Measurements from ENCODE around the gene GFI1B. TPM values are rescaled to one million over a fixed set of nuclear protein-coding genes. Genes with fewer than 3 reads are reported as not detected.
"Not testable (repeated sequence)": the region's sequence is repeated elsewhere in the genome, so short reads cannot be mapped to it uniquely, and the experiment has no call there.

GFI1B gene
- total RNA-seq, 1 experiment from 2014 or later: not detected

- DNase-seq (ENCODE audit: low read depth): no peak
- in situ Hi-C loops (cut with HindIII; ENCODE audit: low pct_unique_long_range_greater_than_20kb, low sequenced_read_pairs): no loop called here
Measured at GRCh38 chr9:132986640-132987620, 8.4 kb downstream of the GFI1B start.

- in situ Hi-C loops (cut with HindIII; ENCODE audit: low pct_unique_long_range_greater_than_20kb, low sequenced_read_pairs): no loop called here
- DNase-seq (ENCODE audit: low read depth): no peak
Measured at GRCh38 chr9:132988244-132989013, 9.9 kb downstream of the GFI1B start.

GRCh38 chr9:132989014-132989310 is 10.5 kb downstream of the GFI1B start:
- DNase-seq (ENCODE audit: low read depth): no peak
- in situ Hi-C loops (cut with HindIII; ENCODE audit: low pct_unique_long_range_greater_than_20kb, low sequenced_read_pairs): no loop called here

- in situ Hi-C loops (cut with HindIII; ENCODE audit: low pct_unique_long_range_greater_than_20kb, low sequenced_read_pairs): no loop called here
- DNase-seq (ENCODE audit: low read depth): no peak
Measured at GRCh38 chr9:132989414-132989996, 11.0 kb downstream of the GFI1B start.

GRCh38 chr9:132989998-132990557 is 11.6 kb downstream of the GFI1B start:
- DNase-seq (ENCODE audit: low read depth); in situ Hi-C loops (cut with HindIII; ENCODE audit: low pct_unique_long_range_greater_than_20kb, low sequenced_read_pairs): not testable (repeated sequence)

- no peak for DNase-seq (ENCODE audit: low read depth)
- in situ Hi-C loops (cut with HindIII; ENCODE audit: low pct_unique_long_range_greater_than_20kb, low sequenced_read_pairs): no loop called here
Measured at GRCh38 chr9:132990781-132991180, 12.3 kb downstream of the GFI1B start.

GRCh38 chr9:132991351-132992300 is 13.1 kb downstream of the GFI1B start:
- DNase-seq (ENCODE audit: low read depth): no peak

GRCh38 chr9:132993511-132993939 is 15.0 kb downstream of the GFI1B start:
- in situ Hi-C loops (cut with HindIII; ENCODE audit: low pct_unique_long_range_greater_than_20kb, low sequenced_read_pairs): no loop called here
- no peak for DNase-seq (ENCODE audit: low read depth)

More at GRCh38 chr9:132991351-132992300, 13.1 kb downstream of the GFI1B start:
- in situ Hi-C loops (cut with HindIII; ENCODE audit: low pct_unique_long_range_greater_than_20kb, low sequenced_read_pairs): no loop called here

- in situ Hi-C loops (cut with HindIII; ENCODE audit: low pct_unique_long_range_greater_than_20kb, low sequenced_read_pairs): no loop called here
- no peak for DNase-seq (ENCODE audit: low read depth)
Measured at GRCh38 chr9:132994410-132995120, 16.1 kb downstream of the GFI1B start.

GRCh38 chr9:132995121-132995420 is 16.6 kb downstream of the GFI1B start:
- in situ Hi-C loops (cut with HindIII; ENCODE audit: low pct_unique_long_range_greater_than_20kb, low sequenced_read_pairs): no loop called here
- no peak for DNase-seq (ENCODE audit: low read depth)

GRCh38 chr9:132995879-132996278 is 17.4 kb downstream of the GFI1B start:
- in situ Hi-C loops (cut with HindIII; ENCODE audit: low pct_unique_long_range_greater_than_20kb, low sequenced_read_pairs): no loop called here
- DNase-seq (ENCODE audit: low read depth): no peak

GRCh38 chr9:132996526-132996925 is 18.0 kb downstream of the GFI1B start:
- DNase-seq (ENCODE audit: low read depth): no peak
- in situ Hi-C loops (cut with HindIII; ENCODE audit: low pct_unique_long_range_greater_than_20kb, low sequenced_read_pairs): no loop called here

- in situ Hi-C loops (cut with HindIII; ENCODE audit: low pct_unique_long_range_greater_than_20kb, low sequenced_read_pairs): no loop called here
- DNase-seq (ENCODE audit: low read depth): no peak
Measured at GRCh38 chr9:132997591-132997990, 19.1 kb downstream of the GFI1B start.

GRCh38 chr9:132998221-132998620 is 19.7 kb downstream of the GFI1B start:
- in situ Hi-C loops (cut with HindIII; ENCODE audit: low pct_unique_long_range_greater_than_20kb, low sequenced_read_pairs); DNase-seq (ENCODE audit: low read depth): not testable (repeated sequence)

GRCh38 chr9:132998831-132999635 is 20.5 kb downstream of the GFI1B start:
- in situ Hi-C loops (cut with HindIII; ENCODE audit: low pct_unique_long_range_greater_than_20kb, low sequenced_read_pairs): no loop called here
- DNase-seq (ENCODE audit: low read depth): no peak

Data from Caki2 (cell line).